ENCODE data around the gene TBC1D16. TPM values are rescaled to one million over a fixed set of nuclear protein-coding genes. Genes with fewer than 3 reads are reported as not detected.

The TBC1D16 gene
- total and polyA plus RNA-seq, 8 donors, result 17.3 to 49.1 (median 31.3) TPM

DNA sequence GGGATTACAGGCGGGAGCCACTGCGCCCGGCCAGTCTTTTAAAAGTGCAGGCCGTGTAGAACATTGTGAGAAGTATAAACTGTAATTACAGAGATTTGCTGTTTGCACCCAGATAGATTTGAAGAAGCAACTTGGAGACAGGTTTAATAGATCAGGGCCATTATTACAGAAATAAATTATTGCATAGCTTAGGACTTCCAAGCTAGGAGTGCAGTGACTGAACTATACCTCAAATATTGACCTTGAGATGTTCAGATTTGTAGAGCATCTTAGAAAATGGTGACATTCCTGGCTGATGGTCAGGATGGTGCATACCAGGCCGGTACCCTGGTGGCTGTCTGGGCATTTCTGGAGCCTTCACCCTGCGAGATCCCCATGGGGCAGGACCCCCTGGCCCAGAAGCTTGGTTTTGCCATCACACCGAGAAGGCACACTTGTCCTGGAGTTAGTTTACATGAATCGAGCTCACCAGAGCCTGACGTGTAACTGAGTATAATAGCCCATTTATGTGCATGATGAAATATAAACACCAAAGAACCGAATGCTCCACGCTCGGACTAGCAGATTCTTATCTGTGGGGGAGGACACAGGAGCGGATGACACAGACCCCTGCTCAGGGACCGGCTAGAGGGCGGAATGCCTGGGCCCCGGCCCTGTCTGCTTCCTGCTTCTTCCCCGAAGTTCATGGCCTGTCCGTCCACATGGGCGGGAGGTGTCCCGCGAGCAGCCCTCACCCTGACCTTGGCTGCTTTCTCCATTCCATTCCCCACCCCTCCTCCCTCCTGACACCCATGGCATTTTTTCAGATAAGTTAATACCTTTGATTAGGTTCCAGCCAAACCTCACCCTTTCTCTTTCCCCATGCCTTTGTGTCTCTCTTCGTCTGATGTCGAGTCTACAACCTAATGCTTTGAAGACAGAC, 32.9 kb upstream of the TBC1D16 start:
- DNase-seq, result peak in 1 of 4 donors; percentile 35
- TF ChIP-seq CTCF (IDR thresholded peaks at IDR 0.05), result no peak
- peaks cover 5 to 39% of the 10 kb centered on the region in 2 donors for H3K4me1 ChIP-seq
- H3K36me3 ChIP-seq, result no peaks in the 10 kb centered on the region
- no peak overlapping the region for H3K4me3 ChIP-seq
- no peaks in the 10 kb centered on the region for H3K9me3 ChIP-seq
- peak overlapping the region; percentile 73 to 86 for H3K27ac ChIP-seq
- intact Hi-C loops (cut with DNase I), result no loop called here
- no peaks in the 10 kb centered on the region for H3K27me3 ChIP-seq
- ATAC-seq, result peak; percentile 26

- TF ChIP-seq CTCF (IDR thresholded peaks at IDR 0.05), result no peak
- intact Hi-C loops (cut with DNase I), result no loop called here
- Histone ChIP-seq H3K27ac (no peak overlapping the region), H3K4me1 (peaks cover 5 to 44% of the 10 kb centered on the region in 2 donors), H3K9me3 (no peaks in the 10 kb centered on the region), H3K36me3 (no peaks in the 10 kb centered on the region), H3K4me3 (no peak overlapping the region), H3K27me3 (no peaks in the 10 kb centered on the region)
- ATAC-seq (no peak), DNase-seq (no peak)
These were observed 31.8 kb upstream of the TBC1D16 start for GRCh38 chr17:80067393-80067986.

DNA sequence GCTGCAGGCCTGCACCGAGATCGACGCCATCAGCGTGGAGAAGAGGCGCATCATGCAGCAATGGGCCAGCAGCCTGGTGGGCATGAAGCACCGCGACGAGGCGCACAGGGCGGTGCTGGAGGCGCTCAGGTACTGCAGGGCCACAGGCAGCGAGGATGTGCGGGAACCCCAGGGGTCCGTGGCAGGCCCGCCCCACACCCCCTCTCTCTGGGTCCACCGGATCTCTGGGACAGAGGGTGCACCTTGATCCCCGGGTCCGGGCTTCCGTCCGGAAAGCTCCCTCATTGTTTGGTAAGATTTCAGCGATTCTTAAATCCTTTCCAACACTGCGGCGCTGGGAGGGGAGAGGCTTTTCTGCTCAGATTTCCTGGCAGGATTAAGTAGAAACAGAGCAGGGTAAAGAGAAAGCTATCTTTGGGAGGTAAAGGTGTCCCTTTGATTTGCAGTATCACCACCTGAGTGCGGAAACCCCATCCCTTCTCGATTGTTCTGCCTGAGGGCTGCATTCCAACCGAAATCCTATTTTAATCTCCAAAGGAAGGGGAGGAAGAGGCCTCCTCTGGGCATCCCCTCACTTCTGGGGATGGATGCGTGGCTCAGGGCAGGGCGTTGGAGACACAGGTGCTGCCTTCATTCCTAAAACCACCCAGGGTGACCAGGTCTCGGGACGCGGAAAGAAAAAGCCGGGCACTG, 30.0 kb upstream of the TBC1D16 start:
- H3K4me3 ChIP-seq, result no peak overlapping the region
- no peaks in the 10 kb centered on the region for H3K36me3 ChIP-seq
- no peak for ATAC-seq
- H3K4me1 ChIP-seq, result peaks cover 0 to 32% of the 10 kb centered on the region in 2 donors
- no peak for TF ChIP-seq CTCF (IDR thresholded peaks at IDR 0.05)
- no peak overlapping the region for H3K27ac ChIP-seq
- H3K27me3 ChIP-seq, result no peaks in the 10 kb centered on the region
- intact Hi-C loops (cut with DNase I), result no loop called here
- DNase-seq, result peak in 1 of 4 donors; percentile 75
- H3K9me3 ChIP-seq, result no peaks in the 10 kb centered on the region

- H3K27me3 ChIP-seq, result no peaks in the 10 kb centered on the region
- peak overlapping the region in 1 of 2 donors; percentile 83 for H3K27ac ChIP-seq
- H3K4me1 ChIP-seq, result peaks cover 0 to 23% of the 10 kb centered on the region in 2 donors
- intact Hi-C loops (cut with DNase I), result no loop called here
- H3K4me3 ChIP-seq, result no peak overlapping the region
- ATAC-seq, result no peak
- H3K9me3 ChIP-seq, result no peaks in the 10 kb centered on the region
- TF ChIP-seq CTCF (IDR thresholded peaks at IDR 0.05), result no peak
- H3K36me3 ChIP-seq, result no peaks in the 10 kb centered on the region
- peak in 1 of 4 donors; percentile 67 for DNase-seq
These were observed 29.0 kb upstream of the TBC1D16 start for GRCh38 chr17:80064696-80065095.
